Measurements from ENCODE around the gene BANP. TPM values are rescaled to one million over a fixed set of nuclear protein-coding genes. Genes with fewer than 3 reads are reported as not detected.

Gene BANP
- total RNA-seq, 3 donors from 2014 or later (not counting 1 experiment from before 2014, with no cell fraction given) = 88.8 to 117 (median 117) TPM

- Mint-ChIP-seq H3K4me3 (no peak overlapping the region), H3K27ac (peak overlapping the region in 1 of 2 donors; percentile 16), H3K9me3 (no peaks in the 10 kb centered on the region), H3K4me1 (peaks cover 10 to 26% of the 10 kb centered on the region in 2 donors), H3K36me3 (no peaks in the 10 kb centered on the region), H3K27me3 (ENCODE audit: low read depth in 2 of 2) (no peaks in the 10 kb centered on the region)
- Histone ChIP-seq H3K4me3 (ENCODE audit: low read length) (no peak overlapping the region), H3K27me3 (ENCODE audit: control insufficient read depth, insufficient read depth, low read length) (no peaks in the 10 kb centered on the region), H3K4me1 (ENCODE audit: control insufficient read depth, insufficient read depth, low read length) (peaks cover 17% of the 10 kb centered on the region), H3K9me3 (ENCODE audit: control insufficient read depth, insufficient read depth, low read length) (no peaks in the 10 kb centered on the region), H3K36me3 (ENCODE audit: control insufficient read depth, insufficient read depth, low read length) (peaks cover 25% of the 10 kb centered on the region), H3K27ac (ENCODE audit: low read length) (no peak overlapping the region)
- TF ChIP-seq, protein P1, sequence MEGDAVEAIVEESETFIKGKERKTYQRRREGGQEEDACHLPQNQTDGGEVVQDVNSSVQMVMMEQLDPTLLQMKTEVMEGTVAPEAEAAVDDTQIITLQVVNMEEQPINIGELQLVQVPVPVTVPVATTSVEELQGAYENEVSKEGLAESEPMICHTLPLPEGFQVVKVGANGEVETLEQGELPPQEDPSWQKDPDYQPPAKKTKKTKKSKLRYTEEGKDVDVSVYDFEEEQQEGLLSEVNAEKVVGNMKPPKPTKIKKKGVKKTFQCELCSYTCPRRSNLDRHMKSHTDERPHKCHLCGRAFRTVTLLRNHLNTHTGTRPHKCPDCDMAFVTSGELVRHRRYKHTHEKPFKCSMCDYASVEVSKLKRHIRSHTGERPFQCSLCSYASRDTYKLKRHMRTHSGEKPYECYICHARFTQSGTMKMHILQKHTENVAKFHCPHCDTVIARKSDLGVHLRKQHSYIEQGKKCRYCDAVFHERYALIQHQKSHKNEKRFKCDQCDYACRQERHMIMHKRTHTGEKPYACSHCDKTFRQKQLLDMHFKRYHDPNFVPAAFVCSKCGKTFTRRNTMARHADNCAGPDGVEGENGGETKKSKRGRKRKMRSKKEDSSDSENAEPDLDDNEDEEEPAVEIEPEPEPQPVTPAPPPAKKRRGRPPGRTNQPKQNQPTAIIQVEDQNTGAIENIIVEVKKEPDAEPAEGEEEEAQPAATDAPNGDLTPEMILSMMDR (IDR thresholded peaks at IDR 0.05) = no peak
- ATAC-seq (no peak), DNase-seq (no peak)
- WGBS (ENCODE audit: insufficient coverage) = 90% methylated on average over 16 of the region's 16 CpGs
- intact Hi-C loops (cut with micrococcal nuclease) = no loop called here
Observed at GRCh38 chr16:88004391-88004790, 53.2 kb downstream of the BANP start.

DNA sequence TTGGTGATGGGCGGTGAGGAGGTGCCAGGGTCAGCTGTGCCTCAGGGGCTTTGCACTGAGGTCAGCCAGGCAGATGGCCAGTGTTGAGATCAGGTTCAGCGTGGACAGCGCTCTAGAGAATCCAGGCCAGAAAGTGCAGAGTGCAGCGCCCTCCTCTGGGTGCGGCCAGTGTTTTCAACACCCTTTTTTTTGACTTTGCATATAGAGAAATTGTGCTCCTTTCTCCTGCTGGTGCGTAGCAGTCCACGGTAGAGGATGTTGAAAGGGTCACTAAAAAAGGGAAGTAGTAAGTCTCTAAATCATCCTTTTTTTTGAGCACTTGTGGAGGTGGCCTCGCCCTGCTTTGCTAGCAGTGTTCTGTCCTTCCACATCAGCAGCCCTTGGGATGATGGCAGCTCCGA lies 53.9 kb downstream of the BANP start:
- DNase-seq = no peak
- Mint-ChIP-seq H3K9me3 (no peaks in the 10 kb centered on the region), H3K36me3 (no peaks in the 10 kb centered on the region), H3K4me3 (no peak overlapping the region), H3K4me1 (peaks cover 10 to 26% of the 10 kb centered on the region in 2 donors), H3K27me3 (ENCODE audit: low read depth in 2 of 2) (no peaks in the 10 kb centered on the region), H3K27ac (no peak overlapping the region)
- H3K4me3 ChIP-seq (ENCODE audit: low read length) = no peak overlapping the region
- TF ChIP-seq, protein P1 (IDR thresholded peaks at IDR 0.05) = no peak
- peak; percentile 53 to 66 (median 60) for ATAC-seq
- intact Hi-C loops (cut with micrococcal nuclease) = no loop called here
- WGBS (ENCODE audit: insufficient coverage) = 71% methylated on average over 9 of the region's 9 CpGs
- peaks cover 26% of the 10 kb centered on the region for H3K36me3 ChIP-seq (ENCODE audit: control insufficient read depth, insufficient read depth, low read length)
- no peaks in the 10 kb centered on the region for H3K27me3 ChIP-seq (ENCODE audit: control insufficient read depth, insufficient read depth, low read length)
- peaks cover 17% of the 10 kb centered on the region for H3K4me1 ChIP-seq (ENCODE audit: control insufficient read depth, insufficient read depth, low read length)
- H3K9me3 ChIP-seq (ENCODE audit: control insufficient read depth, insufficient read depth, low read length) = no peaks in the 10 kb centered on the region
- no peak overlapping the region for H3K27ac ChIP-seq (ENCODE audit: low read length)

DNA sequence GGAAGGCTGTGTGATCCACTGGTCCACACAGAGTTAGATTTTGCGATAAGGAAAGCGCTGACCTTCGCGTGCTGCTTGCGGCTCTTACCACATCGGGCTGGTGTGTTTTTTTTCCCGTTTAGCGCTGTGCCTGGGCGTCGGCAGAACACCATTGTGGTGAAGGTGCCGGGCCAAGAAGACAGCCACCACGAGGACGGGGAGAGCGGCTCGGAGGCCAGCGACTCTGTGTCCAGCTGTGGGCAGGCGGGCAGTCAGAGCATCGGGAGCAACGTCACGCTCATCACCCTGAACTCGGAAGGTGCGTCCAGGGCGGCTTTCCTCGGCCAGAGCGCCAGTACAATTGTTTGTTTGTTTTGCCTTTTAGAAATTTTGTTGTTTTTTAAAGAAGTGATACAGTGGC lies 54.7 kb downstream of the BANP start:
- Mint-ChIP-seq H3K36me3 (no peaks in the 10 kb centered on the region), H3K27ac (no peak overlapping the region)
- intact Hi-C loops (cut with micrococcal nuclease) = no loop called here

More for the DNA sequence above, 54.7 kb downstream of the BANP start:
- Mint-ChIP-seq H3K4me3 (peak overlapping the region; percentile 40), H3K9me3 (no peaks in the 10 kb centered on the region), H3K4me1 (peaks cover 10 to 26% of the 10 kb centered on the region in 2 donors), H3K27me3 (ENCODE audit: low read depth in 2 of 2) (no peaks in the 10 kb centered on the region)
- Histone ChIP-seq H3K4me3 (ENCODE audit: low read length) (no peak overlapping the region), H3K27ac (ENCODE audit: low read length) (no peak overlapping the region), H3K36me3 (ENCODE audit: control insufficient read depth, insufficient read depth, low read length) (peaks cover 27% of the 10 kb centered on the region), H3K9me3 (ENCODE audit: control insufficient read depth, insufficient read depth, low read length) (no peaks in the 10 kb centered on the region), H3K4me1 (ENCODE audit: control insufficient read depth, insufficient read depth, low read length) (peaks cover 17% of the 10 kb centered on the region), H3K27me3 (ENCODE audit: control insufficient read depth, insufficient read depth, low read length) (no peaks in the 10 kb centered on the region)
- ATAC-seq (no peak), DNase-seq (no peak)
- TF ChIP-seq, protein P1 (IDR thresholded peaks at IDR 0.05) = no peak
- WGBS (ENCODE audit: insufficient coverage) = 83% methylated on average over 25 of the region's 25 CpGs
